ENCODE measurements around the gene ZNF839.
"Not testable (repeated sequence)": the region's sequence is repeated elsewhere in the genome, so short reads cannot be mapped to it uniquely, and the experiment has no call there.

Gene ZNF839

DNA sequence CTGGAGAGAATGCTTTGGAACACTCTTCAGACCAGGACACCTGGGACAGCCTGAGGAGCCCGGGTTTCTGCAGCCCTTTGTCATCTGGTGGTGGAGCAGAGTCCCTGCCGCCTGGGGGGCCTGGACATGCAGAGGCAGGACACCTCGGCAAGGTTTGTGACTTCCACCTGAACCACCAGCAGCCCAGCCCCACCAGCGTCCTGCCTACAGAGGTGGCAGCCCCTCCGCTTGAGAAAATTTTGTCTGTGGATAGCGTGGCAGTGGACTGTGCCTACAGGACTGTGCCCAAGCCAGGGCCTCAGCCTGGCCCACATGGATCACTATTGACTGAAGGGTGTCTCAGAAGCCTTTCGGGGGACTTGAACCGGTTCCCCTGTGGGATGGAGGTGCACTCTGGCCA lies 22.0 kb downstream of the ZNF839 start:
- no peak for DNase-seq (ENCODE audit: low spot score)

GRCh38 chr14:102342238-102342637 lies 22.7 kb downstream of the ZNF839 start:
- no peak for DNase-seq (ENCODE audit: low spot score)

GRCh38 chr14:102344084-102344483 lies 24.5 kb downstream of the ZNF839 start:
- no peak for DNase-seq (ENCODE audit: low spot score)

GRCh38 chr14:102344485-102344884 lies 24.9 kb downstream of the ZNF839 start:
- DNase-seq (ENCODE audit: low spot score) = peak; percentile 97

DNA sequence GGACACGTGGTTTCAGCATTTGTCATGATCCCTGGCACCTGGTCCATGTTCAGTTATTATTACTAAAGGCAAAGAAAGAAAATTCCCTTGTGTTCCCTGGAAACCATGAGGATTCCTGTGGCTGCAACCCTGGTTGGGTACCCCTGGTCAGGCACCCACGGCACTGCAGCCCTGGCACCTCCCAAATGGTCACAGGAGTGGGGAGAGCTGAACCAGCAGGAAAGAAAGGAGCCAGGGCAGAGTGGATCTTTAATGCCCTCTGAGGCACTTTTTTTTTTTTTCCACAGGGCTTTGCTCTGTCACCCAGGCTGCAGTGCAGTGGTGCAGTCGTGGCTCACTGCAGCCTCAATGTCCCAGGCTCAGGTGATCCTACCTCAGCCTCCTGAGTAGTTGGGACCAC lies 25.7 kb downstream of the ZNF839 start:
- DNase-seq (ENCODE audit: low spot score) = no peak

- no peak for DNase-seq (ENCODE audit: low spot score)
These were observed 27.1 kb downstream of the ZNF839 start for GRCh38 chr14:102346645-102347044.

GRCh38 chr14:102348376-102348775 lies 28.8 kb downstream of the ZNF839 start:
- no peak for DNase-seq (ENCODE audit: low spot score)

DNA sequence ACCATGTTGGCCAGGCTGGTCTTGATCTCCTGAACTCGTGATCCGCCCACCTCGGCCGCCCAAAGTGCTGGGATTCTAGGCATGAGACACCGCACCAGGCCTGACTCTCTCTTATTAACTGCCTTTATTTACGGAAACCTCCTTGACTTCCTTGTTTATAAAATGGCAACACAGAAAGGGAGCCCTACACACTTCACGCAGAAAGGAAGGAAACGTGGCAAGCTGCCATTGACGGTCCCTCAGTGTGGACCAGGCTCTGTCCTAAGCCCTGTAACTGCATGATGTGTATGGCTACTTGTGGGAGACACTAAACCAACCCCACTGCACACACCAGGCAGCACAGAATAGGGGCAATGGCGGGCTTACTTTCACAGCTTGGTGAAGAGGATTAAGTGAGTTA lies 31.5 kb downstream of the ZNF839 start:
- no peak for DNase-seq (ENCODE audit: low spot score)

GRCh38 chr14:102351593-102351992 lies 32.0 kb downstream of the ZNF839 start:
- DNase-seq (ENCODE audit: low spot score) = not testable (repeated sequence)

DNA sequence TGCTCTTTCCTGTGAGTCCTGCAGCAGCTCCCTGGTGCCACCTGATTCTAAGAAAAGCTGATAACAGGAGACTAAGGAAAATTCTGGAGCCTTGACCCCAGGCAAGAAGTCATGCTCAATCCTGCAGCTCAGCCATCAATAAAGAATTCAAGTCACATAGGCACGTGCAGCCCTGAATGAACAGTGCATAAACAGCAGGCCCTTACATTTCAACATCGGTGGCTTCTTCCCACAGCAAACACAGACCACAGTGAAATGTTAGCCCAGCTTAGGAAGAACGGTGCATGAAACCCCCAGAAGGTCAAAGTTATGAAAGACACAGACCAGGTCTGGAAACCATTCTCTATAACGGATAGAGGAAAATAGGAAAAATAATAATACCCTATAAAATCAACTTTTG lies 32.7 kb downstream of the ZNF839 start:
- peak; percentile 58 for DNase-seq (ENCODE audit: low spot score)

- no peak for DNase-seq (ENCODE audit: low spot score)
These were observed 33.6 kb downstream of the ZNF839 start for GRCh38 chr14:102353126-102353619.

DNA sequence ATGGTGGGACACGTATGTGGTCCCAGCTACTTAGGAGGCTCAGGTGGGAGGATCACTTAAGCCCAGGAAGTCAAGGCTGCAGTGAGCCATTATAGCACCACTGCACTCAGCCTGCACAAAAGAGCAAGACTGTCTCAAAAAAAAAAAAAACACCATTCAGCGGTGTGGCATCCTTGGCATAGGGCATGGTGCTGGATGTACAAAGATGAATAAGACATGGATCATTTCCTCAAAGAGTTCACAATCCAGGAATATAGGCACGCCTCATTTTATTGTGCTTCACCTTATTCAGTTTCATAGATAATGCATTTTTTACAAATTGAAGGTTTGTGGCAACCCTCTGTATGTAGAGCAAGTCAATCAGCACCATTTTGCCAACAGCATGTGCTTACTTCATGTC lies 36.7 kb downstream of the ZNF839 start:
- no peak for DNase-seq (ENCODE audit: low spot score)

DNA sequence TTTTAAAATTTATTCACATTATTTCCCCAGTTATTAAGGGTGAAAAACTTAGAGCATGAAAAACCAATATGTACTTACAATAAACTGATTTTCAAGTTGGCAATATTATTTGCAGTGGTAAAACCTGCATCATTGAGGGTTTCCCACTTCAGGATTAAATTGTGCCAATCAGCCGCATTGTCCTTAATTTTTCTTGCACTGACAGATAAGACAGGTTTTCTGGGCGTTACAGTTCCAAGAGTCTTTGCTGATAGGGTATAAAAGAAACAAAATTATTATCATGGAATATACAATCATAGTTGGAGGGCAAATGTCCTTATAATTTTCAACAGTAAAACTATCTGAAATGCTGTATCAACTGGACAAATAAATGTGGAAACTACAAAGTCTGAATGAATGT lies 39.8 kb downstream of the ZNF839 start:
- DNase-seq (ENCODE audit: low spot score) = no peak

- DNase-seq (ENCODE audit: low spot score) = no peak
These were observed 40.8 kb downstream of the ZNF839 start for GRCh38 chr14:102360388-102360787.

DNA sequence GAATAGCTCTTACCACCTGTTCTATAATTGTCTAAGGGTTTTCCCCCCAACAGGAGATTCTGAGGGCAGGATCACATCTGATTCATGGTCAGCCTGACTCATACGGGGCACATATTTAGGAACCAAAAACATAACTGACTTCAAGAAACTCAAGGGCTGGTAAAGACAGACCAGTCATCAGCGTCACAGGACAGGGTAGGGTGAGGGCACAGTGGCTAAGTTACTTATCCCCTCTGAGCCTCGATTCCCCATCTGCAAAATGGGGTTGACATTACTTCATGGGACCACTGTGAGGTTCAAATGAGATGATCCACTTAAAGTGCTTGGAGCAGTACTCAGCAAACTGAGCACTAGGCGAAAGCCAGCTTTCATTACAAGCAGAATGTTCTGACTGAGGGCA lies 42.5 kb downstream of the ZNF839 start:
- DNase-seq (ENCODE audit: low spot score) = peak; percentile 45

- peak; percentile 95 for DNase-seq (ENCODE audit: low spot score)
These were observed 43.1 kb downstream of the ZNF839 start, which contains the start of the genes CINP and TECPR2 for GRCh38 chr14:102362545-102363181. Gene CINP, minus strand, starts transcription at chr14:102362890. Its CDS starts 39 bp downstream, at chr14:102362851. Gene TECPR2, plus strand, starts transcription at chr14:102362941. Its CDS starts 13,781 bp downstream, at chr14:102376722.

DNA sequence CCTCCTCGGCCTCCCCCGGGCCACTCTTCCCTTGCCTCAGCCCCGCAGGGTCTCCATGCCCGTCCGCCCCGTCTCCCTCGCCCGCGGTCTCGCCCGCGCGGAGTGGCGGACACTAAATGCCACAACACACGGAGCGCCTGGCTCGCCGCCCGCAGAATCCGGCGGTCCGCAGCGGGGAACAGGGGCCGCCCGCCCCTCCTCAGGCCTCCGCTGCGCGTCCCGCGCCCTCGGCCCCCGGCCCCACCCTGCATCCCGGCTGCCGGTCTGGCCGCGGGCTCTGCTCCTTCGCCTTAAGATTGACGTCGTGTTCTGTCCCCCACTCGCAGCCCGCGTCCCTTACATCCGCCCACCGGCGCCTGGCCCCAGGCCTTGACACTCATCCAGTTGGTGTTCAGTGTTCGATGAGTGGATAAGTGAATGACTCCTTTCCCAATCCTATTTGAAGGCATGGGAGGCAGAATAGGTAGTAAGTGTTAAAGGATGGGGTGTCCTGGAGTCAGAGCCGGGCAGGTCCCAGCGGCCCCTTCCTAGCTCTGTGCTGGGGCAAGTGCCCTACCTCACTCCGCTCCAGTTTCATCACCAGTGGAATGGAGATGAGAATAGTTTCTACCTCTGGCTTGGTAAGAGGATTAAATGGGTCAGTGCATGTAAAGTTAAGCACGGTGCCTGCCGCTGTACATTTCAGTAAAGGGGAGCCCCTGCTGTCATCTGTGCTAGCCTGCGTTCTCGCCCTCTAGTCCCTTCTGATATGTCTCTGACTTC lies 43.8 kb downstream of the ZNF839 start:
- peak; percentile 57 for DNase-seq (ENCODE audit: low spot score)

DNA sequence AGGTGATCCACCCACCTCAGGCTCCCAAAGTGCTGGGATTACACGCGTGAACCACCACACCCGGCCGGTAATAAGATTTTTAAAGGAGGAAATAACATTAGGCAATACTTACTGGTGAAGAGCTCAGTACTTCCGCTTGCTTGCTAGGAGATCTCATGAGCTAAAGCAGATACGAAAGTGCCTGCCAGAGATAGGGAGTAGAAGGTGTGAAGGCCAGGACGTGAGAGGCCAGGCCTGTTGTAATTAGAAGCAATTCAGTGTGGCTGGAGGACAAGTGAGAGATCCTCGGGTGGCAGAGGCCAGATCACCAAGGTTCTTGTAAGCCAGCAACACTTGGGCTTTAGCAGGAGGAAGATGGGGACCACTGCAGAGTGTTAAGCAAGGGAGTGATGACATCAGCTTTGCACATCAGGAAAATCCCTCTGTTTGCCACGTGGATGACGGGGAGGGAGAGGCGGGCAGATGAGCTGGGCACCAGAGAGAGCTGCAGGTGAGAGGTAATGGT lies 50.8 kb downstream of the ZNF839 start:
- DNase-seq (ENCODE audit: low spot score) = peak; percentile 54

GRCh38 chr14:102371361-102371760 lies 51.8 kb downstream of the ZNF839 start:
- DNase-seq (ENCODE audit: low spot score) = no peak

- DNase-seq (ENCODE audit: low spot score) = no peak
These were observed 53.6 kb downstream of the ZNF839 start for GRCh38 chr14:102373110-102373509.

DNA sequence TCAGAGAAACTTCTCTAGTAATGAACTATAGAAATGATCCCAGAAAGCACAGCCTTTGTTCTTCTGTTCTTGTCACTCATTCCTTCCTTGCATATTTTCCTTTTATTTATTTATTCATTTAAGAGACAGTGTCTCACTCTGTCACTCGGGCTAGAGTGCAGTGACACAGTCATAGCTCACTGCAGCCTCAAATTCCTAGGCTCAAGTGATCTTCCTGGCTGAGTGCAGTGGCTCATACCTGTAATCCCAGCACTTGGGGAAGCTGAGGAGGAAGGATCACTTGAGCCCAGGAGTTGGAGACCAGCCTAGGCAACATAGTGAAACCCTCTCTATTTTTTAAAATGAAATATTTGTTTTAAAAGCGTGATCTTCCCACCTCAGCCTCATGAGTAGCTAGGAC lies 54.7 kb downstream of the ZNF839 start:
- no peak for DNase-seq (ENCODE audit: low spot score)

DNA sequence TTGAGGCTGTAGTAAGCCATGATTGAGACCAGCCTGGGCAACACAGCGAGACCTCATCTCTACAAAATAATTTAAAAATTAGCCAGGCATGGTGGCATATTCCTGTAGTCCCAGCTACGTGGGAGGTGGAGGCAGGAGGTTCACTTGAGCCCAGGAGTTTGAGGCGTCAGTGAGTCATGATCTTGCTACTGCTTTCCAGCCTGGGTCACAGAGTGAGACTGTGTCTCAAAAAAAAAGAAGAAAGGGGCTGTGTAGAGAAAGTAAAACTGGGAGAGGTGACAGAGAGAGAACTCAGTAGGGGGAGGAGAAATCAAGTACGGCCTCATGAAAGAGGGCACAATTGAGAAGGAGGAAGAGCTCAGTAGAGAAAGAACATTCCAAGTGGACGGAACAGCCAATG lies 55.6 kb downstream of the ZNF839 start:
- no peak for DNase-seq (ENCODE audit: low spot score)

DNA sequence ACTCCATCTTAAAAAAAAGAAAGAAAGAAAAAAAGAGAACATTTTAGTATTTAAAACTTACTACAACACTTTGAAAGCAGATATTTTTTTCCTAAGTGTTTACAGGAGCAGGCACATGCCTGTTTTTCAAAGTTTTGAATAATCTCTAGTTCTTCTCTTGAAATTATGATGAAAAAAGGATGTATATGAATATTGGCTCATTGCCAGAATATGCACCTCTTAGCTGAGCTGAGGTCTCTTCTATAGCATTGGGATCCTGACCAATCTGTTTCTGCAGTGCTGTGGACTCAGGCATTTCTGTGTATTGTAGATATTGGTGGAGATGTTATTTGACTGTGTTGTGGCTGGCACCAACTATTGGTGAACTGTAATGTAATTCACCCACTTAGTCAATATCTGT lies 58.1 kb downstream of the ZNF839 start:
- DNase-seq (ENCODE audit: low spot score) = no peak
